ENCODE results near the gene PRPF19.

DNA sequence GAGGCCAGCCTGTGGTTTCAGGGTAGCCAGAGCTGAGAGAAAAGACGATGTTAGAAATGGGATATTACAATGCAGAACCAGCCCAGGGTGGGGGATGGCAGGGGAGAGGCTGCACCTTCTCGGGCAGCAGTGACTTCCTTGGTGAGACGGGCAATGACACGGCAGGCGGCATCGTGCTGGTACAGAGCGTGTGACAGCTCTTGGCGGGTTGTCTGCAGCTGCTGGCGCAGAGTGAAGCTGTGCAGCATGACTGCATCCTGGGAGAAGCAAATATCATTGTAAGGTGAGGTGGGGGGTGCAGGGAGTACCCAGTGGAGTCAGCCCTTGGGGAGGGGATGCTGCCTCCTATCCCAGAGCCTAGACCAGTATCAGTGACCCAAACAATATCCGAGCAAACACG, 3.8 kb downstream of the PRPF19 start:
- no peak for TF ChIP-seq TAF1 (IDR thresholded peaks at IDR 0.05; ENCODE audit: low read depth, low read length)
- TF ChIP-seq POLR2AphosphoS5 (IDR thresholded peaks at IDR 0.05; ENCODE audit: low read depth, low read length), result no peak
- no peak for TF ChIP-seq POLR2A (IDR thresholded peaks at IDR 0.05; ENCODE audit: low read depth, low read length)
- no peak for TF ChIP-seq PAX5 (IDR thresholded peaks at IDR 0.05; ENCODE audit: insufficient read depth, low read length, severe bottlenecking)
